Ectodermal cell (in vitro differentiated cells): Measurements from ENCODE around the gene PPP3CA.

Source experiments
- H3K27ac ChIP-seq: 2 replicates; pipeline ENCODE4 v1.7.0; 2013; ENCODE audit warnings: mild to moderate bottlenecking, low read depth, low read length; ENCODE audit not compliant: insufficient read depth, poor library complexity, severe bottlenecking
- H3K27me3 ChIP-seq: 2 replicates; pipeline ENCODE4 v1.7.0; 2013; ENCODE audit warnings: mild to moderate bottlenecking, low read length; ENCODE audit not compliant: insufficient read depth, control insufficient read depth, poor library complexity, severe bottlenecking
- H3K36me3 ChIP-seq: one replicate; pipeline ENCODE4 v1.7.0; 2013; ENCODE audit warnings: low read length; ENCODE audit not compliant: control insufficient read depth, insufficient read depth
- H3K4me1 ChIP-seq: one replicate; pipeline ENCODE4 v1.7.0; 2013; ENCODE audit warnings: low read length; ENCODE audit not compliant: control insufficient read depth, insufficient read depth
- H3K4me3 ChIP-seq: 2 replicates; pipeline ENCODE4 v1.7.0; 2013; ENCODE audit warnings: low read depth, low read length, control low read depth; ENCODE audit not compliant: insufficient read depth
- H3K9me3 ChIP-seq: 2 replicates; pipeline ENCODE4 v1.7.0; 2013; ENCODE audit warnings: mild to moderate bottlenecking, low read length, moderate library complexity; ENCODE audit not compliant: control insufficient read depth
- WGBS, 2 experiments: methylation state at CpG; one replicate each; pipeline ENCODE4 v1.1.7; 2013; ENCODE audit warnings: missing lambda C conversion rate in 2 of 2; 5-methylcytosine and 5-hydroxymethylcytosine counted together

Gene PPP3CA

GRCh38 chr4:101280866-101281600 lies 66.3 kb downstream of the PPP3CA start:
- WGBS, 2 experiments, result 82% methylated on average over 3 of the region's 3 CpGs
- no peaks in the 10 kb centered on the region for H3K36me3 ChIP-seq
- no peaks in the 10 kb centered on the region for H3K27me3 ChIP-seq
- no peaks in the 10 kb centered on the region for H3K9me3 ChIP-seq
- no peaks in the 10 kb centered on the region for H3K4me1 ChIP-seq
- no peak overlapping the region for H3K4me3 ChIP-seq
- no peak overlapping the region for H3K27ac ChIP-seq

- 72 to 82% methylated on average over 3 of the region's 3 CpGs for WGBS, 2 experiments
- Histone ChIP-seq H3K9me3 (no peaks in the 10 kb centered on the region), H3K36me3 (no peaks in the 10 kb centered on the region), H3K27me3 (no peaks in the 10 kb centered on the region), H3K27ac (no peak overlapping the region), H3K4me3 (no peak overlapping the region), H3K4me1 (no peaks in the 10 kb centered on the region)
Observed at GRCh38 chr4:101279377-101279871, 67.9 kb downstream of the PPP3CA start.

GRCh38 chr4:101277671-101278070 lies 69.7 kb downstream of the PPP3CA start:
- Histone ChIP-seq H3K27ac (no peak overlapping the region), H3K36me3 (no peaks in the 10 kb centered on the region), H3K9me3 (no peaks in the 10 kb centered on the region), H3K27me3 (no peaks in the 10 kb centered on the region), H3K4me3 (no peak overlapping the region), H3K4me1 (no peaks in the 10 kb centered on the region)
- WGBS, 2 experiments, result no CpG with 5 or more reads among the region's 1 CpG

- H3K4me1 ChIP-seq, result no peaks in the 10 kb centered on the region
Observed at GRCh38 chr4:101276661-101277060, 70.7 kb downstream of the PPP3CA start.

GRCh38 chr4:101274888-101275752 lies 72.2 kb downstream of the PPP3CA start:
- Histone ChIP-seq H3K36me3 (no peaks in the 10 kb centered on the region), H3K27ac (no peak overlapping the region), H3K9me3 (no peaks in the 10 kb centered on the region), H3K27me3 (no peaks in the 10 kb centered on the region), H3K4me3 (no peak overlapping the region), H3K4me1 (no peaks in the 10 kb centered on the region)
- WGBS, 2 experiments, result 92 to 93% methylated on average over 7 of the region's 7 CpGs

More at GRCh38 chr4:101276661-101277060, 70.7 kb downstream of the PPP3CA start:
- Histone ChIP-seq H3K36me3 (no peaks in the 10 kb centered on the region), H3K27me3 (no peaks in the 10 kb centered on the region), H3K27ac (no peak overlapping the region), H3K4me3 (no peak overlapping the region), H3K9me3 (no peaks in the 10 kb centered on the region)
- 95 to 96% methylated on average over 3 of the region's 3 CpGs for WGBS, 2 experiments

- Histone ChIP-seq H3K4me1 (no peaks in the 10 kb centered on the region), H3K27me3 (no peaks in the 10 kb centered on the region), H3K27ac (no peak overlapping the region), H3K9me3 (no peaks in the 10 kb centered on the region), H3K36me3 (no peaks in the 10 kb centered on the region), H3K4me3 (no peak overlapping the region)
- WGBS, 2 experiments, result 69 to 90% methylated on average over 1 to 2 of the region's 2 CpGs
Observed at GRCh38 chr4:101271516-101271915, 75.8 kb downstream of the PPP3CA start.

GRCh38 chr4:101269682-101270081 lies 77.6 kb downstream of the PPP3CA start:
- no peaks in the 10 kb centered on the region for H3K27me3 ChIP-seq

GRCh38 chr4:101265816-101266172 lies 81.5 kb downstream of the PPP3CA start:
- Histone ChIP-seq H3K4me3 (no peak overlapping the region), H3K4me1 (peaks cover 8% of the 10 kb centered on the region), H3K27me3 (no peaks in the 10 kb centered on the region), H3K9me3 (no peaks in the 10 kb centered on the region), H3K27ac (no peak overlapping the region), H3K36me3 (no peaks in the 10 kb centered on the region)
- 100% methylated on average over 1 of the region's 1 CpG for WGBS, 2 experiments

More at GRCh38 chr4:101269682-101270081, 77.6 kb downstream of the PPP3CA start:
- WGBS, 2 experiments, result 94 to 95% methylated on average over 1 of the region's 1 CpG
- no peaks in the 10 kb centered on the region for H3K36me3 ChIP-seq
- H3K4me1 ChIP-seq, result no peaks in the 10 kb centered on the region
- H3K9me3 ChIP-seq, result no peaks in the 10 kb centered on the region
- H3K27ac ChIP-seq, result no peak overlapping the region
- no peak overlapping the region for H3K4me3 ChIP-seq

- Histone ChIP-seq H3K36me3 (no peaks in the 10 kb centered on the region), H3K4me3 (no peak overlapping the region), H3K9me3 (no peaks in the 10 kb centered on the region), H3K27ac (no peak overlapping the region), H3K27me3 (no peaks in the 10 kb centered on the region), H3K4me1 (peaks cover 8% of the 10 kb centered on the region)
- 82 to 100% methylated on average over 2 of the region's 2 CpGs for WGBS, 2 experiments
Observed at GRCh38 chr4:101264993-101265815, 82.1 kb downstream of the PPP3CA start.
